Fibroblast of skin of back (primary cell): ENCODE measurements around the gene TSHZ2.
"Not testable (repeated sequence)": the region's sequence is repeated elsewhere in the genome, so short reads cannot be mapped to it uniquely, and the experiment has no call there.

Experiments used
- DNase-seq: peaks from one replicate; pipeline ENCODE4 v3.0.0-alpha.2; 2013

The TSHZ2 gene

DNA sequence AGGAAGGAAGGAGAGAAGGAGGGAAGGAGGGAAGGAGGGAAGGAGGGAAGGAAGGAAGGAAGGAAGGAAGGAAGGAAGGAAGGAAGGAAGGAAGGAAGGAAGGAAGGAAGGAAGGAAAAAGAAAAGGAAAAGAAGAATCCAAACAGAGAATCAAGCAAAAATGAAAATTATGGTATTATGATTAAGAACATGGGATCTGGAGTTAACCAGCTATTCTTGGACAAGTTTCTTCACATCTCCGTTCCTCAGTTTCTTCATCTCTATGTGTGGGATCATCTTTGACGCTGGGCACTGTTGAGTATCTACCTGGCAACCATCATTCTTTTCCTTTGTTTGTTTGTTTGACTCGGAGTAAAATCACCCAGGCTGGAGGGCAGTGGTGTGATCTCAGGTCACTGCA, 549.9 kb downstream of the TSHZ2 start:
- DNase-seq = no peak

DNA sequence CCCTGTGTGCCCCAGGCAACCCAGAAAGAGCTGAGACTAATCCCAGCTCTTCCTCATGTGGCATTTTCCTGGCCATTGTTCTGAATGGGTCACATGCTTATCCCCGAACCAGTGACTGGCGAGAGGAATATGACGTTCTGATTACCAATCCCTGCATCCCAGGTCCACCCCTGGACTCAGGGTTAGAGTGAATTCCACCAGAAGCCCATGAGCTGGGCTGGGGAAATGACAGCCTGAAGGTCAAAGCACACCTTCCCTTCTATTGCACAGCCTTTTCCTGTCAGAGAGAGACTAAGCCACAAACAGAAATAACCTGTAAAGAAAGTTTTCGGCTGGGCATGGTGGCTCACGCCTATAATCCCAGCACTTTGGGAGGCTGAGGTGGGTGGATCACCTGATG, 550.5 kb downstream of the TSHZ2 start:
- no peak for DNase-seq

DNA sequence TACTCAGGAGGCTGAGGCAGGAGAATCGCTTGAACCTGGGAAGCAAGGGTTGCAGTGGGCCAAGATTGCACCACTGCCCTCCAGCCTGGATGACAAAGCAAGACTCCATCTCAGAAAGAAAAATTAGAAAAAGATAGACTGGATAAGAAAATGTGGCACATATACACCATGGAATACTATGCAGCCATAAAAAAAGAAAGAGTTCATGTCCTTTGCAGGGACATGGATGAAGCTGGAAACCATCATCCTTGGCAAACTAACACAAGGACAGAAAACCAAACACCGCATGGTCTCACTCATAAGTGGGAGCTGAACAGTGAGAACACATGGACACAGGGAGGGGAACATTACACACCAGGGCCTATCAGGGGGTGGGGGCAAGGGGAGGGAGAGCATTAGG, 551.5 kb downstream of the TSHZ2 start:
- not testable (repeated sequence) for DNase-seq

DNA sequence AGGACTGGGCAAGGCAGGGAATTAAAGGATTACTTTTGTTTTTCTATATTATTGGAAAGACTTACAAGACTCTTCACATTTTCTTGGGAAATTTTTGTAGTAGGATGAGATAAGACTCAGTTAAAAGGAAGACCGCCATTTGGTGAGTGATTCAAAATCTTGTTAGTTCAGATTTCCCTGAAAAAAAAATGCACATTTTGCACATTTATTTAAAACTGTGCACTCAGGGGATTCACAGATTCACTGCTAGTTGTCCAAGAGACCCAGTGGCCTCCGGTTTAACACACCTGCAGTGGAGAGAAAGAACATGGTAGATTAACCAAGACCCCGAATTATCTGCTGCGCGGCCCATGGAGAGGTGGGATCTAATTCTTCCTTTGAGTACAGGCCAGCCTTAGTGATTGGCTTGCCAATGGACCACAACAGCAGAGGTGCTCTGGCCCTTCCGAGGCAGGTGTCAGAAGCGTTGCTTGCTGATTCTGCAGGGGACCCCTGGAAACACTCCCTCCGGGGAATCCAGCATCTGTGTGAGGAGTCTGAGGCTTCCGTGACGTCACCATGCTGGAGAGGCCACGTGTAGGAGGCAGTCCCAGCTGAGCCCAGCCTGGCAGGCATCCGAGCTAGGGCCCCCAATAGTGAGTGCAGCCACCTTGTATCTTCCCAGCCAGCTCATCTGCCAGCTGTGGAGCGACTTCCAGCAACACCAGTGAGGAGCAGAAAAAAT, 552.6 kb downstream of the TSHZ2 start:
- no peak for DNase-seq

DNA sequence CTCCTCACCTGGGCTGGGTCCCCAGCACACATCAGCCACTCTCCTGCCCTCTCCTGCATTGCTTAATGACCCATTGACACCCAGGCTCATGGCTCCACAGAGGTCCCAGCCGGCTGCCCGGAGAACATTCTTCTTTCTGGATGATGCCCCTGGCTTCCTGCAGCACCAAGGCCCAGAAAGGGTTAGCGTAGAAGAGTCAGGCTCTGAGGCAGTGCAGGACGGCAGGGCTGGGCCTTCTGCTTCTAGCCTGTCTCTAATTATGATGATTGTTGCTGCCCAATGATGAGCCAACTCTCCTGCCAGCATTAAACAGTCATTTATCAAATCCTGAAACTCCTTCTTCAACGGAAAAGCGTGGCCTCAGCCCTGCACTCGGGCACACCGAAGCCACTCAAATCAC, 555.0 kb downstream of the TSHZ2 start:
- DNase-seq = no peak

DNA sequence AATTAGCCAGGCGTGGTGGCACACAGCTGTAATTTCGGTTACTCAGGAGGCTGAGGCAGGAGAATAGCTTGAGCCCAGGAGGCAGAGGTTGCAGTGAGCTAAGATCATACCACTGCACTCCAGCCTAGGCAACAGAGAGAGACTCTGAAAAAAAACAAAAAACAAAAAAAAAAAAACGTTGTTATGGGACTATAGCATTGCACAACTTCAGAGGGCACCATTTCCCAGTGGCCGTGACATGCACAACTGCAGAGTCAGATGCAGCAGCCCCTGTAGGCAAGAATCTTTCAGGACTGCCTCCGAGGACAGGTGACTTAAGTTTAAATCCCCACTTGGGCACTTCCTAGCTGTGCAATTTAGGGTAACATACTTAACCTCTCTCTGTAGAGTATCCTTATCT, 557.5 kb downstream of the TSHZ2 start:
- no peak for DNase-seq

DNA sequence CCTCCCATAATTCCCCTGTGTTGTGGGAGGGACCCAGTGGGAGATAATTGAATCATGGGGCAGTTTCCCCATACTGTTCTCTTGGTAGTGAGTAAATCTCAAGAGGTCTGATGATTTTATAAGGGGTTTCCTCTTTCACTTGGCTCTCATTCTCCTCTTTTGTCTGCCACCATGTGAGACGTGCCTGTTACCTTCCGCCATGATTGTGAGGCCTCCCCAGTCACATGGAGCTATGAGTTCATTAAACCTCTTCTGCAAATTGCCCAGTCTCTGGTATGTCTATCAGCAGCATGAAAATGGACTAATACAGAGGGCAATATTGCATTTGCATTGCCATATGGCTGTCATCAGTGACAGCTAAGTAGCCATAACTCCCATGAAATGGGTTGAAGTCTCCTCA, 558.3 kb downstream of the TSHZ2 start:
- no peak for DNase-seq

DNA sequence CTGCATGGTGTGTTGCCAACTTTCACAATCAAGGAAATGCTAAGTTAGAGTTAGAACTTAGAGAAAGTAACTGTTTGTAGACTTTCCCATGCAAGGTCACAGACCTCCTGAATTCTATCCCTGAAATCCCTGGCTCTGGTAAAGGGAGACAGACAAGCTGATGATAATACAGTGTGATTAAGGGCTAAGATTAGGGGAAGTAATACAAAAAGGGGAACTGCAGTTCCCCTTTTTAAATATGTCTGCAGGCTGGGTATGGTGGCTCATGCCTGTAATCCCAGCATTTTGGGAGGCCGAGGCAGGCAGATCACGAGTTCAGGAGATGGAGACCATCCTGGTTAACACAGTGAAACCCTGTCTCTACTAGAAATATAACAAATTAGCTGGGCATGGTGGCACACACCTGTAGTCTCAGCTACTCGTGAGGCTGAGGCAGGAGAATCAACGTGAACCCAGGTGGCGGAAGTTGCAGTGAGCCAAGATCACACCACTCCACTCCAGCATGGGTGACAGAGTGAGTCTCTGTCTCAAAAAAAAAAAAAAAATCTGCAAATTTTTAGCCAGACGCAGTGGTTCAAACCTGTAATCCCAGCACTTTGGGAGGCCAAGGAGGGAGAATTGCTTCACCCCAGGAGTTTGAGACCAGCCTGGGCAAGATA, 560.6 kb downstream of the TSHZ2 start:
- DNase-seq = not testable (repeated sequence)

DNA sequence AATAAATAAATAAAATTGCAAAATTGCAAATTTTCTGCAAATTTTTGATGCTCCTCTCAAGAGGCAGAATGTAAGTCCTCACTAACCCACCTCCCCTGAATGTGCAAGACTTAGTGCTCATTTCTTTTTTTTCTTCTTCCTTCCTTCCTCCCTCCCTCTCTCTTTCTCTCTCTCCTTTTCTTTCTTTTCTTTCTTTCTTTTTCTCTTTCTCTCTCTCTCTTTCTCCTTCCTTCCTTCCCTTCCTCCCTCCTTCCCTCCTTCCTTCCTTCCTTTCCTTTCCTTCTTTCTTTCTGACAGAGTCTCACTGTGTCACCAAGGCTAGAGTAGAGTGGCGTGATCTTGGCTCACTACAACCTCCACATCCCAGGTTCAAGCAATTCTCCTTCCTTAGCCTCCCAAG, 561.3 kb downstream of the TSHZ2 start:
- DNase-seq = no peak

DNA sequence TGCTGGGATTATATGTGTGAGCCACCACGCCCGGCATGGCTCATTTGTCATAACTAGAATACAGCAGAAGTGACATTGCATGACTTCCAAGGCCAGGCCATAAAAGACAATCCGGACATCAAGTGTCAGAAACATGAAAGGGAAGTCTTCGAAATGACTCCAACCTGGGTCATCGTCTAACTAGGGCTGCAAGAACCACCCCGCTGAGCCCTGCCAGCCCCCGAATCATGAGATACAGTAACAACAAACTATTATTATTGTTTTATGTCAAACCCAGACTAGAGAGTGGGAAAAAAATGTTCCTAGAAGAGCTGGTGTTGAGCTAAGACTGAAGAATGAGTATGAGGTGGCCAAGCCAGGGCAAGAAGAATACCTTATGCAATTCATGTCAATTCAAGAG, 561.9 kb downstream of the TSHZ2 start:
- no peak for DNase-seq

DNA sequence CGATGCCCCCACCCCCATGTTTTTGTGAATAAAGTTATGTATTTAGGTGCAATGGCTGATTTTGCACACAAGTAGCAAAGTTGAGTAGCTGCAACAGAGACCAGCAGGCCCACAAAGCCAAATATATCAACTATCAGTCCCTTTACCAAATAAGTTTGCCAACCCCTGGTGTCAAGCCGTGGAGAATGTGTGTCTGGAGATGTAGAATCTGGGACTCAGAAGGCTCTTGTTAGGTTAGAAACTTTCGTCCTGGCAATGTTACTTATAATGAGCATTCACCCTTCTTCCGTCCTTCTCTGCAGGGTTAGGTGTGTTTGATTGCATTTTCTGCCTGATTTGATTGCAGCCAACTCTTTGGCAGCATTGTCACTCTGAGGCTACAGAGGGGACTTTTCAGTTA, 563.7 kb downstream of the TSHZ2 start:
- DNase-seq = no peak

DNA sequence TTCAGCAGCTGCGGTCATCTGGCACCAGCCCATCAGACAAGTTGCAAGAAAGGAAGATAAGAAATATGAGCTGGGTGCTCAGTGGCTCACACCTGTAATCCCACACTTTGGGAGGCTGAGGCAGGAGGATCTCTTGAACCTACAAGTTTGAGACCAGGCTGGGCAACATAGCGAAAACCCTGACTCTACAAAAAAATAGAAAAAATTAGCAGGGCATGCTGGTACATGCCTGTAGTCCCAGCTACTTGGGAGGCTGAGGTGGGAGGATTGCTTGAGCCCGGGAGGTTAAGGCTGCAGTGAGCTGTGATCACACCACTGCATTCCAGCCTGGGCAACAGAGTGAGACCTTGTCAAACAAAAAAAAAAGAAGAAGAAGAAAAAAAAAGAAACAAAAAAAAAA, 564.2 kb downstream of the TSHZ2 start:
- DNase-seq = not testable (repeated sequence)

DNA sequence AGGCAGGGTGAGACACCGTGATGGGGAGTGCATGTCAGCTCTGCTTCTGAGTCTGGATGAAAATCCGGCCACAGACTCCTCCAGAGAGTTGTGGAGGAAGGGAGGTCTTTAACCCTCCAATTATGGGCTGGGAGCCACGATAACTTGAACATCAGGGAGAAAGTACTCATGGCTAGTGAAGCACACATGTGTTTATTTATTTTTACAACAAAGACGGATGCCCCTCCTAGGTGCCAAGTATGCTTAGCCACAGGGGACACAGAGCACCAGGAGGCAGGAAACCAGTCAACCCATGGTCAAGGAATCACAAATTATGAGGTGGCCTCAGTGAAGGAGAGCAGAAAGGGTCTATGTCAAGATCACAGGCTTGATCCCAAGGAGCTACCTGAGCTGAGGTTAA, 567.4 kb downstream of the TSHZ2 start:
- DNase-seq = no peak
